Stimulated activated CD8-positive, alpha-beta memory T cell treated with anti-CD3 and anti-CD28 coated beads, Interleukin-7, amount 100 ng/mL, for 48 hours (primary cell): ENCODE measurements around the gene VAMP2.

ENCODE experiments used
- DNase-seq, 2 donors: peaks; one replicate each; pipeline ENCODE4 v3.0.0-alpha.2; 2020; ENCODE audit warnings: low read depth in 1 of 2; ENCODE audit errors: extremely low read depth in 1 of 2

VAMP2 gene

GRCh38 chr17:8155996-8156245, 6.8 kb downstream of the VAMP2 start:
- no peak for DNase-seq

- no peak for DNase-seq
These were observed 7.3 kb downstream of the VAMP2 start for GRCh38 chr17:8155231-8155995.

DNA sequence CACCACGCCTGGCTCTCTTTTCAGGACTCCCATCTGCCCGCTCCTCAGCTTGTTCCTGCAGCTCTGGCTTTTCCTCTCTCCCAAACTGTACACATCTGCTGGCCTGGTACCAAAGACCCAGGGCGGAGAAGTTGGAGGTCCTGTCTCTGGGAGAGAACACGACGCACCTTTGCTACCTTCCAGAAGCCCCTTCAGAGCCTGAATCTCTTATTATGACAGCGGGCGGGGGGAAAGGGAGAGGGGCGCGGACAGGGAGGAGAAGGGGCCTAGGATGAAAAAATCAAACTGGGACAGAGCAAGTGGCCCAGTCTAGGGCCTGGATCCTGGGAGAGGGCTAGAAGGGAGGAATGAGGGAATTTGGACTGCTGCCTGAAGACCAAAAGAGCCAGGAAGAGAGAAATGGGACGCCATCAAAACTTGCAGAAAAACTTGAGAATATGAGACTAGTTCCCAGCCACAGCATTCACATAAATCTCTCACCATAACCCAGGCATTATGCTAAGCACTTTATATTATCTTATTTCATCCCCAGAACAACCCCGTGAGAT, 8.1 kb downstream of the VAMP2 start:
- no peak for DNase-seq

DNA sequence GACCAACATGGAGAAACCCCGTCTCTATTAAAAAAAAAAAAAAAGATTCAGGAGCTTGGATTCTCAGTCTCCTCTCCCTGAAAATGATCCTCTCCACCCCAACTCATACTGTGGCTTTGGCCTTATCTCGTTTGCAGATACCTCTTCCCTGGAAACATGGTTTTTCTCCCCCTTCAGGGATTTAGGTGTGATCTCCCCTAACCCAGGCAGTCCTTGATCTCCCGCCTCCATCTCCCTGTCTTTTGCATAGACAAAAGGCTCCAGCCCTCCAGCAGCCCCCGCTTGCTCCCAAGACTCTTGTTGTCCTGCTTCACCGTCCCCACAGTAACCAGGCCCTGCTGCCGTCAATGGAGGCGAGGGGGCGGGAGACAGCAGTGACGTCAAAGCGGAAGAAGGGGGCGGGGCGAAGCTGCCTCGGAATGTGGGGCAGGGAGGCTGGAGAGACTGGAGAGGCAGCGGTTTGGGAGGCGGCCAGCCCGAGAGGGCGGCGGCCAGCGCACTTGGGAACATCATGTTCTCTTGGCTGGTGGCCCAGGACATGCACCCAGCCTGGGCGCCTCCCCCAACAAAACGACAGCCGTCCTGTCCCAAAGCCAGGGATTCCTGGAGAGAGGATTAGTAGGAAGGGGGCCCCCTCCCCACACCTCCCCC, 8.7 kb downstream of the VAMP2 start:
- peak; percentile 69 to 83 for DNase-seq

DNA sequence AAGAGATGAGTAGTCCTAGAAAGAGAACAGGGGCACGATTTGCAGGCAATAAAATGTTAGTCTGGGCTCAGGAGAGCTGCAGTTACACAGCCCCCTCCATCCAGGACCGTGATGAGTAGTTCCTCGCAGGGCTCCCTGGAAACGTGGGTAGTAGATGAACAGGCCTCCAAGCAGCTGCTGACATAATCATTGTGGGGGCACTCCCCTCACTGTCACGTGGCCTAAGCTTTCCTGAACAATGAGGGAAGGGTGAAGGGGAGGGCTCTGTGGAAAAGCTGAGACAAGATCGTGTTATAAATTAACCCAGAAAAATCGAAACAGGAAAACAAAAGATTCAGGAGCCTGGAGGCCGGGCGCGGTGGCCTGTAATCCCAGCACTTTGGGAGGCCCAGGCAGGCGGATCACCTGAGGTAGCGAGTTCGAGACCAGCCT, 9.2 kb downstream of the VAMP2 start:
- DNase-seq, result peak in 1 of 2 donors; percentile 63

DNA sequence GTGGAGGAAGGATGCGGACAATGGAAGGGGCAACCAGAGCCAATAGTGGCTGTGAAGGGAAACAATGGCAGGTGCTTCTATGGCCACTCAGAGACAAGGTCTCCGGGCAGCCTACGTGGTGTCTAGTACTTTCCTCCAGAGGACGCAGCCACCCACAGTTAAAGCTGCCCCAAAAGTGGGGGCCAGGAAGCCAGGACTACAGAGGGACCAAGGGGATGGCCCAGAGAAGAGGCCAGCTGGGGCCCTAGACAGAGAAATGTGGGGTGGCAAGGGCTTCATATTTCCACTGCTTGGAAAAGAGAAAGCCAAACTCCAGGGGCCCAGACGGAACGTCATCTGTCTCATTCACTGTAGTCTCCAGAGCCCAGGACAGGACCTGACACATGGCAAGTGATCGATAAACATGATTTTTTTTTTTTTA, 9.7 kb downstream of the VAMP2 start:
- DNase-seq, result no peak

GRCh38 chr17:8152112-8152775, 10.5 kb downstream of the VAMP2 start, which contains the start of gene PER1:
Gene PER1 (minus strand): TSS chr17:8152404. CDS start chr17:8150706, 1,698 bp downstream.
- DNase-seq, result peak; percentile 84 to 93

DNA sequence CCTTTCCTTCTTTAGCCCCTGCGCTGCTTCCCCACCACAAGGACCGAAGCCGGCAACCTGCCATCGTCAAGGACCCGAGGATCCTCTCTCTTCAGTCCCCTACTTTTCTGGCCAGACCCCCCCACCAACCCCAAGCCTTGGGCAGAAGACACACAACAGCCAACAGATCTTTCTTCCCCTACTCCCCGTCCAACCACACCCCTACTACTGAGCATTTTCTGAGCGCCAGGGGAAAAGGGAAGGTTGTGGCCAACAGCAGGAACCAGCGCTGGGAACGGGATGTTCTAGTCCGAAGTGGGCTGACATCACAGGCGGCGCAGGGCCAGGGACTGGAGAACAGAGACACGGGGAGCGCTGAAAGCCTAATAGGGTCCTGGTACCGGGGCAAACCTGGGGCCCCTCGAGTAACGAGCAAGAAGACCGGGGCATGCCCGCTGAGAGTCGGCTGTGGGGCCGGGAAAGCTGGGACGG, 11.1 kb downstream of the VAMP2 start:
- DNase-seq, result no peak

DNA sequence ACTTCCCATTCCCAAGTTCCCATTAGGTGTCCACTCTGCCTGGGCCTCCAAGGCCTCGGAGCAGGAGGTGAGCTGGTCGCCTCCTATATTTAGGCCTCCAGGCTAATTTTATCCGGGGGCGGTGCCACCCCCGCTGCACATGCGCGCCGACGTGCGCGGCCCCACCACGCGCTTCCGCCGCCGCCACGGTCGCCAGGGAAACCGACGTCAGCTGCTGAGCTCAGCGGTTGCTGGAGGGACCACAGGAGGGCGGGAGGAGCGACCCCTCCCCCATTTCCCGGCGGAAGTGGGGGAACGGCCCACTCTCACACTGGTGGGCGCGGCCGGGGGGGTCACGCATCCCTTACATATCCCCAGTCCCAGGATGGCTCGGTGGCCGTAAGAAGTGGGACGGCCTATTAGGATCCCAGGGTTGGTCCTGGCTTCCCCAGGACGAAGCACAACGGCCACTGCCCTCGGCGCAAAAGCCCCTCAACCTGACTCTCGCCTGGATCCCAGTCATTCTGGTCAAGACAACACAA, 11.6 kb downstream of the VAMP2 start:
- peak; percentile 77 to 85 for DNase-seq

- DNase-seq, result no peak
These were observed 12.3 kb downstream of the VAMP2 start for GRCh38 chr17:8150194-8151119.

- DNase-seq, result no peak
These were observed 13.1 kb downstream of the VAMP2 start for GRCh38 chr17:8149419-8150193.

GRCh38 chr17:8148560-8148959, 14.2 kb downstream of the VAMP2 start:
- no peak for DNase-seq

- DNase-seq, result no peak
These were observed 14.8 kb downstream of the VAMP2 start for GRCh38 chr17:8147805-8148404.

- DNase-seq, result no peak
These were observed 15.5 kb downstream of the VAMP2 start for GRCh38 chr17:8147141-8147804.

- DNase-seq, result no peak
These were observed 16.2 kb downstream of the VAMP2 start for GRCh38 chr17:8146381-8147140.

- no peak for DNase-seq
These were observed 16.9 kb downstream of the VAMP2 start for GRCh38 chr17:8145811-8146210.

- no peak for DNase-seq
These were observed 18.1 kb downstream of the VAMP2 start for GRCh38 chr17:8144401-8145231.
